Measurements from ENCODE around the gene ITPR1. TPM values are rescaled to one million over a fixed set of nuclear protein-coding genes. Genes with fewer than 3 reads are reported as not detected.

The ITPR1 gene
- total RNA-seq, 1 experiment from 2014 or later: 48.5 TPM

DNA sequence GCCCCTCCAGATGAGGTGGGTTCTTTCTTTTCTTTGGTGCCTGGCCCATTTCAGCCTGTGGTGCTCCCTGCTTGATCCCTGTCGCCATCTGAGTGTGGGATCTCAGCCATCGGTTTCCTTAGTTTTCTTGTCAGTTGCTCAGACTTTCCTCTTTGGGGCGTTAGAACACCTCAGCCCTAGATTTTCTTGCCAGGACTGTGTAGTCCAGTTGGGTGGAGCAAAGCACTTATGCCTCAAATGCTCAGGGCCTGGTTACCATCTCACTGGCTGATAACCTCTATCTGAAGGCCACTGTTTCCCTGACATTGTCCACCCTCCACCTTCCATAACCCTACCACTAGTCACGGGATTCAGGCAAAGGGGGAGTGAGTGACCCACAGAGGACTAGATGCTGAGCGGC is 277.4 kb downstream of the ITPR1 start:
- no peak for DNase-seq
- no peak for ATAC-seq
- Histone ChIP-seq H3K9ac (ENCODE audit: low read length) (no peak overlapping the region), H3K36me3 (ENCODE audit: low read depth, low read length) (peaks cover 10% of the 10 kb centered on the region; the same call in 1 of the 2 replicates), H3K4me1 (ENCODE audit: insufficient read depth, low read length) (0 out of 2 replicates have a peak, but pooled peaks cover 10% of the 10 kb centered on the region), H3K4me2 (ENCODE audit: low read length) (no peak overlapping the region), H3K4me3 (ENCODE audit: low read length) (no peak overlapping the region), H3K27me3 (ENCODE audit: low read length) (no peaks in the 10 kb centered on the region), H3K9me3 (ENCODE audit: low read length) (0 out of 2 replicates have a peak, but pooled peaks cover 8% of the 10 kb centered on the region), H2AFZ (ENCODE audit: low read length) (no peak overlapping the region), H3K27ac (ENCODE audit: low read length) (no peak overlapping the region), H3F3A (ENCODE audit: low read length, unreplicated experiment) (no peaks in the 10 kb centered on the region), H4K20me1 (ENCODE audit: low read length) (no peaks in the 10 kb centered on the region), H3K9me2 (replicated peaks; ENCODE audit: low read length) (no peaks in the 10 kb centered on the region), H3K79me2 (ENCODE audit: low read length) (no peaks in the 10 kb centered on the region)
- intact Hi-C loops (cut with micrococcal nuclease): no loop called here
- TF ChIP-seq, protein P1, sequence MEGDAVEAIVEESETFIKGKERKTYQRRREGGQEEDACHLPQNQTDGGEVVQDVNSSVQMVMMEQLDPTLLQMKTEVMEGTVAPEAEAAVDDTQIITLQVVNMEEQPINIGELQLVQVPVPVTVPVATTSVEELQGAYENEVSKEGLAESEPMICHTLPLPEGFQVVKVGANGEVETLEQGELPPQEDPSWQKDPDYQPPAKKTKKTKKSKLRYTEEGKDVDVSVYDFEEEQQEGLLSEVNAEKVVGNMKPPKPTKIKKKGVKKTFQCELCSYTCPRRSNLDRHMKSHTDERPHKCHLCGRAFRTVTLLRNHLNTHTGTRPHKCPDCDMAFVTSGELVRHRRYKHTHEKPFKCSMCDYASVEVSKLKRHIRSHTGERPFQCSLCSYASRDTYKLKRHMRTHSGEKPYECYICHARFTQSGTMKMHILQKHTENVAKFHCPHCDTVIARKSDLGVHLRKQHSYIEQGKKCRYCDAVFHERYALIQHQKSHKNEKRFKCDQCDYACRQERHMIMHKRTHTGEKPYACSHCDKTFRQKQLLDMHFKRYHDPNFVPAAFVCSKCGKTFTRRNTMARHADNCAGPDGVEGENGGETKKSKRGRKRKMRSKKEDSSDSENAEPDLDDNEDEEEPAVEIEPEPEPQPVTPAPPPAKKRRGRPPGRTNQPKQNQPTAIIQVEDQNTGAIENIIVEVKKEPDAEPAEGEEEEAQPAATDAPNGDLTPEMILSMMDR (conservative IDR thresholded peaks at IDR 0.05; ENCODE audit: low read depth, low read length): no peak
- TF ChIP-seq EZH2 (IDR thresholded peaks at IDR 0.05; ENCODE audit: low read length, unreplicated experiment): no peak
- no peak for TF ChIP-seq EZH2phosphoT487 (IDR thresholded peaks at IDR 0.05; ENCODE audit: borderline replicate concordance, low read length)
- no TSS peak for BruUV-seq (replicated peaks)
- POLR2A ChIA-PET (ENCODE audit: unreplicated experiment): no interaction called here
- CTCF ChIA-PET: no interaction called here

DNA sequence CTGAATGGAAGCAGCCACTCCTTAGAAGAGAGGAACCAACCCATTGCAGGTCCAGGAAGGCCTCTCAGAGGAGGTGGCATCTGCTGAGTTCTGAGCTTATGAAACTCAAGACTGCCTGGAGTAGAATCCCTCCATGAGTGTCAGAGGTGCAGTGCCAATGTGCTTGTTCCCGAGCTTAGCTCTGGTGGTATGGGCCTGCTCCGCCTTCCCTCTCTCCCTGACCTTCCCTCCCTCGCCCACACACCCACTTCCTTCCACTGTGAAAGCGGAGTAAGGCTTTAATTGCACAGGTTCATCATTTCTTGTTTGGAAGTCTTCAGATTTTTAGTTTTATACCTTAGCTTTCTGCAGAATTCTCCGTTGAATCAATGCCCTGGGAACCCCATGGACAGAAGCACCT is 278.1 kb downstream of the ITPR1 start:
- BruUV-seq (replicated peaks): no TSS peak
- DNase-seq (no peak), ATAC-seq (no peak)
- no peak overlapping the region for H3K4me2 ChIP-seq (ENCODE audit: low read length)
- peaks cover 11% of the 10 kb centered on the region; the same call in 1 of the 2 replicates for H3K4me1 ChIP-seq (ENCODE audit: insufficient read depth, low read length)
- no peak for TF ChIP-seq EZH2phosphoT487 (IDR thresholded peaks at IDR 0.05; ENCODE audit: borderline replicate concordance, low read length)
- TF ChIP-seq, protein P1 (conservative IDR thresholded peaks at IDR 0.05; ENCODE audit: low read depth, low read length): no peak
- TF ChIP-seq EZH2 (IDR thresholded peaks at IDR 0.05; ENCODE audit: low read length, unreplicated experiment): no peak
- H3K4me3 ChIP-seq (ENCODE audit: low read length): no peak overlapping the region
- intact Hi-C loops (cut with micrococcal nuclease): no loop called here
- H3K36me3 ChIP-seq (ENCODE audit: low read depth, low read length): peaks cover 4% of the 10 kb centered on the region; the same call in 1 of the 2 replicates
- CTCF ChIA-PET: no interaction called here
- no peaks in the 10 kb centered on the region for H3K79me2 ChIP-seq (ENCODE audit: low read length)
- no peak overlapping the region for H2AFZ ChIP-seq (ENCODE audit: low read length)
- no peak overlapping the region for H3K9ac ChIP-seq (ENCODE audit: low read length)
- no peaks in the 10 kb centered on the region for H3K9me2 ChIP-seq (replicated peaks; ENCODE audit: low read length)
- no peaks in the 10 kb centered on the region for H4K20me1 ChIP-seq (ENCODE audit: low read length)
- H3K27ac ChIP-seq (ENCODE audit: low read length): no peak overlapping the region
- no peaks in the 10 kb centered on the region for H3K27me3 ChIP-seq (ENCODE audit: low read length)
- no peaks in the 10 kb centered on the region for H3F3A ChIP-seq (ENCODE audit: low read length, unreplicated experiment)
- H3K9me3 ChIP-seq (ENCODE audit: low read length): 0 out of 2 replicates have a peak, but pooled peaks cover 2% of the 10 kb centered on the region
- POLR2A ChIA-PET (ENCODE audit: unreplicated experiment): no interaction called here

DNA sequence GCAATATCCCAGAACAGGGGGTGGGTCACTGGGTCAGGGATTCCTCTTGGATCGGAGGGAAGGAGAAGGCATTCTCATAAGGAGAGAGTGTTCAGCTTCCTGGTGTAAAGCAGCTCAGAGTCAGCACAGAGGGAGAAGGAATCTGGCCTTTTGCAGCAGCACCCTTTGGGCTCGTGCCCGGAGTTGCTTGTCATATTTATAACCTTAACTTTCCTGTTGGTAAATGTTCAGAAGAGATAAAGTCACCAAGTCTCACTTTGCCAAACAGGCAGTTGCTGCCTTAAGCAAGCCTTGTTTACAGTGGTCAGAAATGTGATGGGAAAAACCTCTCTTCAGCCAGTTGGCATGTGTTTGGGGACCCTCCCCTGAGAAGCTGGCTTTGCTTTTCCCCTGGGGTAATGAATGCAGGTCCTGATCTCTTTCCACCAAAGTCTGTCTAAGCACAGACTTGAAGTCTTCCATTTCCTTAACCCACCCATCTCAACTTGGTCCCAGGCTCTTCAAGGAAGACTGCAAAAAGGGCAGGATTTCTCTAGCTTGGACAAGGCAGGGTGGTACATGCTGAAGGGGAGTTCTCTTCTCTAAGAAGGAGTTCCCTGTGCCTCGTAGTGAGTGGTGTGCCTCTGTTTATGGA is 279.1 kb downstream of the ITPR1 start:
- no peaks in the 10 kb centered on the region for H3K9me2 ChIP-seq (replicated peaks; ENCODE audit: low read length)
- H3K79me2 ChIP-seq (ENCODE audit: low read length): no peaks in the 10 kb centered on the region
- H3F3A ChIP-seq (ENCODE audit: low read length, unreplicated experiment): no peaks in the 10 kb centered on the region
- ATAC-seq (peak; percentile 74), DNase-seq (peak; percentile 27)
- no peak overlapping the region for H3K4me3 ChIP-seq (ENCODE audit: low read length)
- H4K20me1 ChIP-seq (ENCODE audit: low read length): no peaks in the 10 kb centered on the region
- H3K36me3 ChIP-seq (ENCODE audit: low read depth, low read length): no peaks in the 10 kb centered on the region
- H3K9me3 ChIP-seq (ENCODE audit: low read length): no peaks in the 10 kb centered on the region
- CTCF ChIA-PET: no interaction called here
- 0 out of 2 replicates have a peak overlapping the region, but pooled peaks have one; percentile 8 for H3K27ac ChIP-seq (ENCODE audit: low read length)
- POLR2A ChIA-PET (ENCODE audit: unreplicated experiment): interaction anchor here (0.6 kb wide), 1 partner anchor 281 kb away, joined by 5 read pairs; no protein-coding TSS in a partner anchor
- no peaks in the 10 kb centered on the region for H3K27me3 ChIP-seq (ENCODE audit: low read length)
- H3K4me2 ChIP-seq (ENCODE audit: low read length): no peak overlapping the region
- H3K9ac ChIP-seq (ENCODE audit: low read length): no peak overlapping the region
- TF ChIP-seq EZH2 (IDR thresholded peaks at IDR 0.05; ENCODE audit: low read length, unreplicated experiment): no peak
- TF ChIP-seq, protein P1 (conservative IDR thresholded peaks at IDR 0.05; ENCODE audit: low read depth, low read length): no peak
- TF ChIP-seq EZH2phosphoT487 (IDR thresholded peaks at IDR 0.05; ENCODE audit: borderline replicate concordance, low read length): no peak
- intact Hi-C loops (cut with micrococcal nuclease): no loop called here
- no TSS peak for BruUV-seq (replicated peaks)
- H3K4me1 ChIP-seq (ENCODE audit: insufficient read depth, low read length): peaks cover 21% of the 10 kb centered on the region
- no peak overlapping the region for H2AFZ ChIP-seq (ENCODE audit: low read length)
